ENCODE results near the gene RBM15. TPM values are rescaled to one million over a fixed set of nuclear protein-coding genes. Genes with fewer than 3 reads are reported as not detected.

The RBM15 gene
- polyA plus RNA-seq, 4 donors = 1.6 to 13.9 (median 3.7) TPM

GRCh38 chr1:110375490-110375889 lies 36.3 kb downstream of the RBM15 start:
- Histone ChIP-seq H3K27me3 (ENCODE audit: control insufficient read depth in 3 of 3, insufficient read depth in 3 of 3, low read length in 3 of 3) (no peaks in the 10 kb centered on the region), H3K4me3 (ENCODE audit: low read depth in 1 of 3, low read length in 3 of 3) (no peak overlapping the region), H3K36me3 (ENCODE audit: control insufficient read depth in 3 of 3, insufficient read depth in 2 of 3, low read depth in 1 of 3, low read length in 3 of 3) (peaks cover 5 to 31% (median 20%) of the 10 kb centered on the region in 3 donors), H3K4me1 (ENCODE audit: control insufficient read depth in 3 of 3, insufficient read depth in 2 of 3, low read depth in 1 of 3, low read length in 2 of 3) (no peaks in the 10 kb centered on the region), H3K27ac (ENCODE audit: low read depth in 1 of 3, low read length in 2 of 3) (no peak overlapping the region), H3K9me3 (ENCODE audit: control insufficient read depth in 2 of 2, insufficient read depth in 1 of 2, low read depth in 1 of 2, low read length in 1 of 2) (no peaks in the 10 kb centered on the region)
- no peak for FAIRE-seq
- DNase-seq = no peak
- 87 to 97% (median 97%) methylated on average over 1 of the region's 1 CpG for WGBS, 3 donors

DNA sequence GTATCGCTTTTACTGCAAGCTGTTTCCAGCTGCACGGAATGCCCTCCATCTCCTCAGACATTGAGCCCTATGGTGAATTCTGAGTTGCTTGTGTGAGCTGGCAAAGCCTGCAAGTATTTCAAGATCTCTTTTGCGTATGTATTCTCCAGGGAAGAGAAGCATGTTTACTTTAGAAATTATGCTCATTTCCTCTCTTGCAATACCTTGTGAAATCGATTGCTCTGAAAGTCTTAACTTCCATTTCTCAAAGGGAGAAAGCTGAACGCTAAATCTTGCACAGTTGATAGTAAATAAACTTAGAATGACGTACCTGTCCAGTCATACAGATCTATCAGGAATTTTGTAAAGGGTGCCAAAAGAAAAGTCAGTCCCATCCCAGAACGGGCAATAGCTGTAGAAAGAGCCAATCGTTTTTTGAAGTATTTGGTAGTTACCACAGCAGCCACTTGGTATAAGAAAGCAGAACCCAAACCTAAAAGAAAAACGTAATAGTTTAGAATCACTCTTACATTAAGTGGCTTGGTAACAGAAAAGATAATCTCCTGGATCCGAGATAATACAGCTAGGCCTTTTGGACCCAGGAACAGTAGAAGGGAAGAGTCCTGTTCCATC lies 41.6 kb downstream of the RBM15 start:
- no peak overlapping the region for H3K27ac ChIP-seq (ENCODE audit: low read depth in 1 of 3, low read length in 2 of 3)
- H3K27me3 ChIP-seq (ENCODE audit: control insufficient read depth in 3 of 3, insufficient read depth in 3 of 3, low read length in 3 of 3) = no peaks in the 10 kb centered on the region
- peaks cover 3 to 23% (median 12%) of the 10 kb centered on the region in 3 donors for H3K36me3 ChIP-seq (ENCODE audit: control insufficient read depth in 3 of 3, insufficient read depth in 2 of 3, low read depth in 1 of 3, low read length in 3 of 3)
- WGBS, 3 donors = 69 to 91% (median 82%) methylated on average over 10 of the region's 10 CpGs
- no peaks in the 10 kb centered on the region for H3K9me3 ChIP-seq (ENCODE audit: control insufficient read depth in 2 of 2, insufficient read depth in 1 of 2, low read depth in 1 of 2, low read length in 1 of 2)
- DNase-seq (no peak), FAIRE-seq (no peak)
- no peak overlapping the region for H3K4me3 ChIP-seq (ENCODE audit: low read depth in 1 of 3, low read length in 3 of 3)
- peaks cover 4 to 13% (median 12%) of the 10 kb centered on the region in 3 donors for H3K4me1 ChIP-seq (ENCODE audit: control insufficient read depth in 3 of 3, insufficient read depth in 2 of 3, low read depth in 1 of 3, low read length in 2 of 3)

GRCh38 chr1:110383251-110383990 lies 44.2 kb downstream of the RBM15 start:
- WGBS, 3 donors = 60 to 74% (median 69%) methylated on average over 5 of the region's 5 CpGs

GRCh38 chr1:110384581-110385321 lies 45.6 kb downstream of the RBM15 start:
- FAIRE-seq (no peak), DNase-seq (peak; percentile 80 to 93)
- Histone ChIP-seq H3K4me1 (ENCODE audit: control insufficient read depth in 3 of 3, insufficient read depth in 2 of 3, low read depth in 1 of 3, low read length in 2 of 3) (peaks cover 6 to 19% (median 12%) of the 10 kb centered on the region in 3 donors), H3K27ac (ENCODE audit: low read depth in 1 of 3, low read length in 2 of 3) (peak overlapping the region in 2 of 3 donors; percentile 59 to 69), H3K9me3 (ENCODE audit: control insufficient read depth in 2 of 2, insufficient read depth in 1 of 2, low read depth in 1 of 2, low read length in 1 of 2) (no peaks in the 10 kb centered on the region), H3K36me3 (ENCODE audit: control insufficient read depth in 3 of 3, insufficient read depth in 2 of 3, low read depth in 1 of 3, low read length in 3 of 3) (peaks cover 0 to 21% (median 2%) of the 10 kb centered on the region in 3 donors), H3K4me3 (ENCODE audit: low read depth in 1 of 3, low read length in 3 of 3) (no peak overlapping the region), H3K27me3 (ENCODE audit: control insufficient read depth in 3 of 3, insufficient read depth in 3 of 3, low read length in 3 of 3) (no peaks in the 10 kb centered on the region)
- 44 to 74% (median 61%) methylated on average over 19 of the region's 19 CpGs for WGBS, 3 donors

More at GRCh38 chr1:110383251-110383990, 44.2 kb downstream of the RBM15 start:
- Histone ChIP-seq H3K27me3 (ENCODE audit: control insufficient read depth in 3 of 3, insufficient read depth in 3 of 3, low read length in 3 of 3) (no peaks in the 10 kb centered on the region), H3K27ac (ENCODE audit: low read depth in 1 of 3, low read length in 2 of 3) (peak overlapping the region in 1 of 3 donors; percentile 46), H3K36me3 (ENCODE audit: control insufficient read depth in 3 of 3, insufficient read depth in 2 of 3, low read depth in 1 of 3, low read length in 3 of 3) (peaks cover 0 to 18% (median 4%) of the 10 kb centered on the region in 3 donors), H3K4me3 (ENCODE audit: low read depth in 1 of 3, low read length in 3 of 3) (no peak overlapping the region), H3K4me1 (ENCODE audit: control insufficient read depth in 3 of 3, insufficient read depth in 2 of 3, low read depth in 1 of 3, low read length in 2 of 3) (peaks cover 6 to 15% (median 12%) of the 10 kb centered on the region in 3 donors), H3K9me3 (ENCODE audit: control insufficient read depth in 2 of 2, insufficient read depth in 1 of 2, low read depth in 1 of 2, low read length in 1 of 2) (no peaks in the 10 kb centered on the region)
- FAIRE-seq (no peak), DNase-seq (no peak)

- no peaks in the 10 kb centered on the region for H3K27me3 ChIP-seq (ENCODE audit: control insufficient read depth in 3 of 3, insufficient read depth in 3 of 3, low read length in 3 of 3)
- DNase-seq (no peak), FAIRE-seq (no peak)
- peaks cover 6 to 19% (median 12%) of the 10 kb centered on the region in 3 donors for H3K4me1 ChIP-seq (ENCODE audit: control insufficient read depth in 3 of 3, insufficient read depth in 2 of 3, low read depth in 1 of 3, low read length in 2 of 3)
- no peak overlapping the region for H3K4me3 ChIP-seq (ENCODE audit: low read depth in 1 of 3, low read length in 3 of 3)
- peaks cover 0 to 19% (median 2%) of the 10 kb centered on the region in 3 donors for H3K36me3 ChIP-seq (ENCODE audit: control insufficient read depth in 3 of 3, insufficient read depth in 2 of 3, low read depth in 1 of 3, low read length in 3 of 3)
- H3K27ac ChIP-seq (ENCODE audit: low read depth in 1 of 3, low read length in 2 of 3) = peak overlapping the region; percentile 37 to 69 (median 52)
- no peaks in the 10 kb centered on the region for H3K9me3 ChIP-seq (ENCODE audit: control insufficient read depth in 2 of 2, insufficient read depth in 1 of 2, low read depth in 1 of 2, low read length in 1 of 2)
- 95 to 97% (median 97%) methylated on average over 1 of the region's 1 CpG for WGBS, 3 donors
These were observed 46.2 kb downstream of the RBM15 start for GRCh38 chr1:110385369-110385768.

DNA sequence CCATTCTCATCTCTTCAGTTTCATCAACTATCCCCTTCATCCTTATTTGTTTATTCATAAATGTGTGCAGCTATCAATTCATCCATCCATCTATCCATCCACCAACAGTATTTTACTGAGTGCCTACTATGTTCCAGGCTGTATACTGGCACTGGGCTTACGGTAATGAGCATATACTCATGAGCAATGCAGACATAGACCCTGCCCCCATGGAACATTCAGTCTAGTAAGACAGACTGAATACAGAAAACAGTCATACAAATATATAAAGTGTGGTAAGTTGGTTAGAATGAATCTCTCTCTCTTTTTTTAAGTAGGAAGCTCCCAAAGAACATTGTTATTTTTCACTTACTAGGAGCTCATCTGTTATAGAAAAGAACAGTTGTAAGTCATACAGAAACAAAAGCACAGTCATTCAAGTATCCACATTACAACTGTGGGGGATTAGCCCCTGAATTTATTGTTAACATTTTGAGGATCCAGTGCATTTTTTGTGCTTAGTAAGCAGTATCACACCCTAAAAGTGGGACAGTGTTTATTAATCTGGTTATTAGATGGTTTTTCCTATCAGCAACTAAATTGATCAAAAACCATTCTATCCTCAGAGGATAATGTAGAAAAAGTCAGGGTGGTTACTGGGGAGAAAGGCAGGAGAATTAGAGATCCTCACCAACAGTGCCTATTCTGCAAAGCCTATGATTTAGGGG lies 48.0 kb downstream of the RBM15 start:
- no peaks in the 10 kb centered on the region for H3K9me3 ChIP-seq (ENCODE audit: control insufficient read depth in 2 of 2, insufficient read depth in 1 of 2, low read depth in 1 of 2, low read length in 1 of 2)
- no peaks in the 10 kb centered on the region for H3K27me3 ChIP-seq (ENCODE audit: control insufficient read depth in 3 of 3, insufficient read depth in 3 of 3, low read length in 3 of 3)
- no peak overlapping the region for H3K4me3 ChIP-seq (ENCODE audit: low read depth in 1 of 3, low read length in 3 of 3)
- H3K27ac ChIP-seq (ENCODE audit: low read depth in 1 of 3, low read length in 2 of 3) = no peak overlapping the region
- H3K36me3 ChIP-seq (ENCODE audit: control insufficient read depth in 3 of 3, insufficient read depth in 2 of 3, low read depth in 1 of 3, low read length in 3 of 3) = peaks cover 0 to 14% (median 0%) of the 10 kb centered on the region in 3 donors
- no peak for DNase-seq
- H3K4me1 ChIP-seq (ENCODE audit: control insufficient read depth in 3 of 3, insufficient read depth in 2 of 3, low read depth in 1 of 3, low read length in 2 of 3) = peaks cover 6 to 27% (median 12%) of the 10 kb centered on the region in 3 donors
- FAIRE-seq = no peak
- WGBS, 3 donors = 88 to 95% (median 94%) methylated on average over 1 of the region's 1 CpG

DNA sequence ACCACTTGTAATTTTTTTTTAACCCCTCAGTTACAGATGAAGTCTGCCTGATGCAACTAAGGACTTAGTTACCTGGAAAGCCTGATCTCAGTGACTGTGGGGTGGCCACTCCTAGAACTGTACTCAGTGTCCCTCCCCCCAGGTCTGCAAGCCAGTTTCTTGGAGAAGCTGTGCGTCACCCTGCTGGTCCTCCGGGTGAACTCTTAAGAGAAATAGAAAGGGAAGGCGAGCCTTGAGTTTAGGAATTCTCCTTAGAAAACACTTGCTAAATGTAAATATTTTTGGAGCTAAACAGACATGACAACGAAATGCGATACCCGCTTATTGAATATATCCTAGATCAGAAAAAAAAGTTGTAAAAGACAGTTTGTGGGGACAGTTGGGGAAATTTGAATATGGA lies 50.9 kb downstream of the RBM15 start:
- peaks cover 0 to 14% (median 0%) of the 10 kb centered on the region in 3 donors for H3K36me3 ChIP-seq (ENCODE audit: control insufficient read depth in 3 of 3, insufficient read depth in 2 of 3, low read depth in 1 of 3, low read length in 3 of 3)
- peak overlapping the region in 1 of 3 donors; percentile 90 for H3K27ac ChIP-seq (ENCODE audit: low read depth in 1 of 3, low read length in 2 of 3)
- H3K4me3 ChIP-seq (ENCODE audit: low read depth in 1 of 3, low read length in 3 of 3) = peak overlapping the region in 1 of 3 donors; percentile 39
- H3K27me3 ChIP-seq (ENCODE audit: control insufficient read depth in 3 of 3, insufficient read depth in 3 of 3, low read length in 3 of 3) = no peaks in the 10 kb centered on the region
- no peaks in the 10 kb centered on the region for H3K9me3 ChIP-seq (ENCODE audit: control insufficient read depth in 2 of 2, insufficient read depth in 1 of 2, low read depth in 1 of 2, low read length in 1 of 2)
- FAIRE-seq = no peak
- WGBS, 3 donors = 49 to 71% (median 60%) methylated on average over 6 of the region's 6 CpGs
- peak; percentile 58 to 77 for DNase-seq
- H3K4me1 ChIP-seq (ENCODE audit: control insufficient read depth in 3 of 3, insufficient read depth in 2 of 3, low read depth in 1 of 3, low read length in 2 of 3) = peaks cover 0 to 39% (median 1%) of the 10 kb centered on the region in 3 donors
